Lower leg skin (tissue), 4 donors: Measurements from ENCODE around the gene SPEM3. TPM values are rescaled to one million over a fixed set of nuclear protein-coding genes. Genes with fewer than 3 reads are reported as not detected.

Source experiments
- total RNA-seq, 4 donors: library from RNA; depleted of rRNA; stranded (reverse); fragments of >200 nt; gene quantifications; one replicate each; pipeline ENCODE4 v1.1.0, GENCODE V29; 2016

The SPEM3 gene
- total RNA-seq, 4 donors from 2014 or later, result not detected

Other genes with a start within 250 kb of the SPEM3 start
- 1 to 10 TPM; 1.3 to 6.6 (median 4.2) TPM for gene ASGR1, start 249.5 kb upstream of the SPEM3 start, total RNA-seq
- gene DLG4, start 209.0 kb upstream of the SPEM3 start, total RNA-seq, result 1 to 10 TPM; 2.7 to 7.7 (median 4.7) TPM
- gene ACADVL, start 208.9 kb upstream of the SPEM3 start, total RNA-seq, result 1,000 to 10,000 TPM in 1 of 4 donors, 100 to 1,000 TPM in 3; 703 to 1,179 (median 863) TPM
- gene DVL2, start 194.3 kb upstream of the SPEM3 start, total RNA-seq, result 10 to 100 TPM; 51.7 to 87.5 (median 67.8) TPM
- gene PHF23, start 189.4 kb upstream of the SPEM3 start, total RNA-seq, result 10 to 100 TPM; 23.4 to 32.5 (median 27.9) TPM
- 100 to 1,000 TPM; 253 to 667 (median 538) TPM for gene GABARAP, start 186.4 kb upstream of the SPEM3 start, total RNA-seq
- 10 to 100 TPM; 55.3 to 79.2 (median 70.4) TPM for gene CTDNEP1, start 177.1 kb upstream of the SPEM3 start, total RNA-seq
- 10 to 100 TPM; 10.8 to 20.6 (median 17.1) TPM for gene ELP5, start 176.6 kb upstream of the SPEM3 start, total RNA-seq
- gene CLDN7, start 166.4 kb upstream of the SPEM3 start, total RNA-seq, result 10 to 100 TPM in 3 of 4 donors, 1 to 10 TPM in 1; 6.7 to 25.6 (median 14.4) TPM
- gene SLC2A4, start 147.1 kb upstream of the SPEM3 start, total RNA-seq, result 10 to 100 TPM in 2 of 4 donors, 1 to 10 TPM in 2; 4.3 to 13.6 (median 8.4) TPM
- 1 to 10 TPM in 3 of 4 donors, under 1 TPM in 1; 0.17 to 8.0 (median 2.4) TPM for gene YBX2, start 134.2 kb upstream of the SPEM3 start, total RNA-seq
- 100 to 1,000 TPM; 203 to 261 (median 221) TPM for gene EIF5A, start 121.2 kb upstream of the SPEM3 start, total RNA-seq
- 10 to 100 TPM; 48.8 to 93.6 (median 79.3) TPM for gene GPS2, start 113.5 kb upstream of the SPEM3 start, total RNA-seq
- 10 to 100 TPM; 13.3 to 44.8 (median 22.3) TPM for gene NEURL4, start 99.5 kb upstream of the SPEM3 start, total RNA-seq
- gene ACAP1, start 92.3 kb upstream of the SPEM3 start, total RNA-seq, result 1 to 10 TPM; 2.9 to 5.6 (median 3.8) TPM
- 10 to 100 TPM; 30.3 to 65.4 (median 42.8) TPM for gene KCTD11, start 76.7 kb upstream of the SPEM3 start, total RNA-seq
- gene TMEM95, start 73.7 kb upstream of the SPEM3 start, total RNA-seq, result not detected
- 10 to 100 TPM; 13.0 to 25.4 (median 19.7) TPM for gene TNK1, start 47.8 kb upstream of the SPEM3 start, total RNA-seq
- 10 to 100 TPM; 21.6 to 38.1 (median 24.5) TPM for gene PLSCR3, start 34.3 kb upstream of the SPEM3 start, total RNA-seq
- gene TMEM256, start 24.8 kb upstream of the SPEM3 start, total RNA-seq, result 10 to 100 TPM; 56.1 to 90.8 (median 65.5) TPM
- gene NLGN2, start 21.0 kb upstream of the SPEM3 start, total RNA-seq, result 1 to 10 TPM; 5.5 to 9.6 (median 6.4) TPM
- gene SPEM1, start 8.5 kb upstream of the SPEM3 start, total RNA-seq, result not detected
- not detected for gene SPEM2, start 3.2 kb upstream of the SPEM3 start, total RNA-seq
- gene TMEM102, start 6.6 kb downstream of the SPEM3 start, total RNA-seq, result 10 to 100 TPM; 15.5 to 23.2 (median 22.1) TPM
- gene FGF11, start 10.7 kb downstream of the SPEM3 start, total RNA-seq, result 10 to 100 TPM; 12.5 to 15.0 (median 13.9) TPM
- 10 to 100 TPM in 3 of 4 donors, 1 to 10 TPM in 1; 7.8 to 16.0 (median 13.6) TPM for gene CHRNB1, start 16.2 kb downstream of the SPEM3 start, total RNA-seq
- gene ZBTB4, start 50.8 kb downstream of the SPEM3 start, total RNA-seq, result 10 to 100 TPM; 40.4 to 52.3 (median 47.7) TPM
- gene SLC35G6, start 52.6 kb downstream of the SPEM3 start, total RNA-seq, result not detected
- 100 to 1,000 TPM in 3 of 4 donors, 10 to 100 TPM in 1; 93.9 to 120 (median 110) TPM for gene POLR2A, start 55.5 kb downstream of the SPEM3 start, total RNA-seq
- gene TNFSF12, start 120.2 kb downstream of the SPEM3 start, total RNA-seq, result 10 to 100 TPM in 3 of 4 donors, 1 to 10 TPM in 1; 9.9 to 31.7 (median 20.9) TPM
- 10 to 100 TPM in 3 of 4 donors, 1 to 10 TPM in 1; 7.6 to 30.6 (median 17.6) TPM for gene TNFSF13, start 129.9 kb downstream of the SPEM3 start, total RNA-seq
- 10 to 100 TPM; 39.5 to 53.0 (median 48.7) TPM for gene SENP3, start 133.1 kb downstream of the SPEM3 start, total RNA-seq
- 10 to 100 TPM; 14.2 to 26.9 (median 16.2) TPM for gene CD68, start 150.8 kb downstream of the SPEM3 start, total RNA-seq
- gene MPDU1, start 155.0 kb downstream of the SPEM3 start, total RNA-seq, result 10 to 100 TPM; 30.4 to 97.7 (median 74.4) TPM
- 100 to 1,000 TPM in 1 of 4 donors, 10 to 100 TPM in 3; 61.9 to 106 (median 77.8) TPM for gene SOX15, start 161.2 kb downstream of the SPEM3 start, total RNA-seq
- 10 to 100 TPM; 32.1 to 35.7 (median 33.9) TPM for gene FXR2, start 186.0 kb downstream of the SPEM3 start, total RNA-seq
- gene SAT2, start 199.0 kb downstream of the SPEM3 start, total RNA-seq, result 10 to 100 TPM; 32.7 to 50.5 (median 43.0) TPM
- not detected for gene SHBG, start 201.3 kb downstream of the SPEM3 start, total RNA-seq
- 1 to 10 TPM in 1 of 4 donors, under 1 TPM in 2, not detected in 1; 0.42 to 3.0 (median 0.46) TPM for gene ATP1B2, start 222.1 kb downstream of the SPEM3 start, total RNA-seq